HG02884 (cell line): Measurements from ENCODE around the gene BCAN.
"Not testable (repeated sequence)": the region's sequence is repeated elsewhere in the genome, so short reads cannot be mapped to it uniquely, and the experiment has no call there.

ENCODE experiments used
- ATAC-seq: cut with Tn5 transposase; IDR thresholded peaks from one replicate; pipeline ENCODE4 v1.9.1; 2021; ENCODE audit warnings: mild to moderate bottlenecking, moderate library complexity; ENCODE audit not compliant: unreplicated experiment

BCAN gene

DNA sequence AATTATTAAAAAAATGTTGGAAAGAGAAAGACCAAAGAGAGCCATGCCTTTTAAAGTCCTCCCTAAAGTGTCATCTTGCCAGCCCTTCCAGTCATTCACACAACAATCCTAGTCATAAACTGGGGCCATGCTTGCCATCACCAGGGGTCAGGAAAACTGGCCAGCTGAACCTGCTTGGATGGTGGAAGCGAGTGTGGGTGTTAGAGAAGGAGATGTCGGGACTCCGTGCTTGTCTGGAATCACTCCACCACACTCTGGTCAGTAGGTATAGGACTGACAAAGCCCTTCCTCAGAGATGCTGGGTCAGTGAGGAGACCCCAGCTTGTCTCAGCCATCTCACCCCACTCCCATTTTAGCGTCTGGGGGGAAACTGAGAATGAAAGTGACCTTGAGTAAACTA lies 26.0 kb upstream of the BCAN start:
- ATAC-seq = no peak

DNA sequence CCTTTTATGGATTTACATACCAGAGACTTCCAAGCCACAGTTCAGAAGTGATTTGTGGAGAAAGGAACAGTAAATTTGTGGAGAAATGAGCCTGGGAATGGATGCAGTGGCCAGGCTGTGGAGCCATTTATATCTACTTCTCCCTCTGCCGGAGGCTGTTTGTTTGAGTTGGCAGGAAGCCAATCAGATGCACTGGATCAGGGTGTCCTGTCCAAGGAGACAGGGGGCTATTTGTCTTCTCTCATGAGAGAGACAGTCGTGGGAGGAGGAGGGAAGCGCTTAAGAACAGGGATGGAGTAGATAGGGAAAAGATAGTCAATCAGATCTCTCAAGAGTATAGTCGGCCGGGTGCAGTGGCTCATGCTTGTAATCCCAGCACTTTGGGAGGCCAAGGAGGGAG lies 25.5 kb upstream of the BCAN start:
- ATAC-seq = no peak

DNA sequence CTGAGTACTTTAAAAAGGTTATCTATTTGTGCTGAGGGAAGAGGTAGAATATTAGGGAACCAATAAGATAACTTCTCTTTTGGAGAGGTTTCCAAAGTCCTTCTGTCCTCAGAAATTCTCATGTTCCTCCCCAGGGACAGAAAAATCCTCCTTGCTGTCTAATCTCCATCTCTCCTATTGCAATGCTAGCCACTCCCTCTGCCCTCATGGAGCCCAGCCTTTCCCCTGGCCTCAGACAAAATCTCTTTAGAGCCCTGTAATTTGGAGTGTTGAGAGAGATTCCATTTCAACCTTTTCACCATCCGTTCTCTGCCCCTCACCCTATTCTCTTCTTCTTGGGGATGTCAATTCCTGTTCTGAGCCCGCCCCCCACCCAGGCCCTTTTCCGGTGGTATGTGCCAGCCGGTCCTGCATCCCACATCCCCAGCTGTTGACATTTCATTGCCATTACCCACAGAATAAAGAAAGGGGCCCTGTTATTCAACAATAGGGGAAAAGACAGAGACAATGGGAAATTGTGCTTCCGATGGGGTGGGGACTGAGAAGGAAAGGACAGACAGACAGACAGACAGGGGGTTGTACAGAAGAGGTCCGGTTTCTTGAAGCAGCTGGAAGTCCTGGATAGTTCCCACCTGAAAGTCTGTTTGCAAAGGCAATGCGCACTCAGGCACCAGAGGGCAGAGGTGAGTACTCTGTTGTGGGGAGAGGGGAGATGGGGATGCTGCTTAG lies 22.9 kb upstream of the BCAN start, which contains the start of gene HAPLN2:
TSS of gene HAPLN2 (plus strand) at position 563 of the 729 bp plus-strand sequence. CDS start 4,076 bp downstream, outside the sequence.
- no peak for ATAC-seq

DNA sequence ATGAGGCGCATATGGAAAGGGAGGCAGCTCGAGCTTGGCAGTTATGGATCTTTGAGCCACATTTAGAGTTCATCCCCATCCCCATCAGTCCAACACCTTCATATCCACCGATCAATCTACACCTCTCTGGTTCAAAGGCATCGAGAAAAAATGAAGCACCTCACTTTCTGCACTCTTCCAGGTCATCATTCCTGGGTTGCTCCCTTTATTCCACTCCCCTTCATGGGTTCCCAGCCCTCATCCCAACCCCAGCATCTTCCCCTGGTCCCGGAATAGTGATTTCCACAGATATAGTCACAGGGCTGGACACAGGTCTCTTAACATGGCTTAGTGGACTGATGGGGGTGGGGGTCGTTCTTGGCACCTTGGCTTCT lies 22.3 kb upstream of the BCAN start:
- ATAC-seq = no peak

DNA sequence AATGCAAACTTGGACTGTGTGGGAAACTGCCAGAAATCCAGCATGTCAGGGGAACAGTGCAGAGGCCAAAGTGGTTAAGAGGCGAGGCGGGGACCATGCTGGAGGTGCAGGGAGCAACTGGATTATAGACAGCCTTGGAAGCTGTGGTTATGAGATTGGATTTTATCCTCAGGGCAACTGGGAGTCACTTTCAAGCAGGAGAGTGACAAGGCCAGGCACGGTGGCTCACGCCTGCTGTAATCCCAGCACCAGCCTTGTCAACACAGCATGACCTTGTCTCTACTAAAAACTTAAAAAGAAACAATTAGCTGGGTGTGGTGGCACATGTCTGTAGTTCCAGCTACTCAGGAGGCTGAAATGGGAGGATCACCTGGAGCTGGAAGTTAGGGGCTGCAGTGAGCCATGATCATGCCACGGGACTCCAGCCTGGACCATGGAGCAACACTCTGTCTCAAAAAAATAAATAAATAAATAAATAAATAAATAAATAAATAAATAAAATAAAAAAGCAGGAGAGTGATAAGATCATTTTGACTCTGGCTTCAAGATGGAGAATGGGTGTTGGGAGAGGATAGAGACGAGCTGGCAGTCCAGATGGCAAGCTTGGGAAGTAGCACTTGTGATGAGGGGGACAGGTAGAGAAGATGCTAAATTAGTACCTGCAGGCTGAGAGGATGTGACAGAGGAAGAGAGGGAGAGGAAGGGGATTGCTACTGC lies 19.2 kb upstream of the BCAN start:
- ATAC-seq = no peak

DNA sequence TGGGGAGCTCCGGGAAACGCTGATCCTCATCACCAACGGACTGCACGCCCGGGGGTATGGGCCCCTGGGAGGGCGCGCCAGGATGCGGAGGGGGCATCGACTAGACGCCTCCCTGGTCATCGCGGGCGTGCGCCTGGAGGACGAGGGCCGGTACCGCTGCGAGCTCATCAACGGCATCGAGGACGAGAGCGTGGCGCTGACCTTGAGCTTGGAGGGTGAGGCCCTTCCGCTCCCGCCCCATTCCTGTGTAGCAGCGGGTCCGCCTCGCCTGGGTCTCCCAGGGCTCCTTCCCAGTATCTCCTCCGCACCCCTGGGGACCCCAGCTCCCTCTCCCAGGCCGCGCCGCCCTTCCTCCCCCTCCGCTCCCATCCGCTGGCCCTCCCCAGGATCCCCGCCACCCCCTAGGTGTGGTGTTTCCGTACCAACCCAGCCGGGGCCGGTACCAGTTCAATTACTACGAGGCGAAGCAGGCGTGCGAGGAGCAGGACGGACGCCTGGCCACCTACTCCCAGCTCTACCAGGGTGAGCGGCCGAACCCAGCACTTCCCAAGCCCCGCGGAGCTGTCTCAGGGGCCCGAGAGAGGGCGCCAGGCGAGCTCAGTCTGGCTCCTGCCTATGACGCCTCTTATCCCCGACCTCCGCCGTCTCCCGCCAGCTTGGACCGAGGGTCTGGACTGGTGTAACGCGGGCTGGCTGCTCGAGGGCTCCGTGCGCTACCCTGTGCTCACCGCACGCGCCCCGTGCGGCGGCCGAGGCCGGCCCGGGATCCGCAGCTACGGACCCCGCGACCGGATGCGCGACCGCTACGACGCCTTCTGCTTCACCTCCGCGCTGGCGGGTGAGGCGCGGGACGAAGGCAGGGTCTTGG lies 17.7 kb upstream of the BCAN start:
- ATAC-seq = no peak

DNA sequence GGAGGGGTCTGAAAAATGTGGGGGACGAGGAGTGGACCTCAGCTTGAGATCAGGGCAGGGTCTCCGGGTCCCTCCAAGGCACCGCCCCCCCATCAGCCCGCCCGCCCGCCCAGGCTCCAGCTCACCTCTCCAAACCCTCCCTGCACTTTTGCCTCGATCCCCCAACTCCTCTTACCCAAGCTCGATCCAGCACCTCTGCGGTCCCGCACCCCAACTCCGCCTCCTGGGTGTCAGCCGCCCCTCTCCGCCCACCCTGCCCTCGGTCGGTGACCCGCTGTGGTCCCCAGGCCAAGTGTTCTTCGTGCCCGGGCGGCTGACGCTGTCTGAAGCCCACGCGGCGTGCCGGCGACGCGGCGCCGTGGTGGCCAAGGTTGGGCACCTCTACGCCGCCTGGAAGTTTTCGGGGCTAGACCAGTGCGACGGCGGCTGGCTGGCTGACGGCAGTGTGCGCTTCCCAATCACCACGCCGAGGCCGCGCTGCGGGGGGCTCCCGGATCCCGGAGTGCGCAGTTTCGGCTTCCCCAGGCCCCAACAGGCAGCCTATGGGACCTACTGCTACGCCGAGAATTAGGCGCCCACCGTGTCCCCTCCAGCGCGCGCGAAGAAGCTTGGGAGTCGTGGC lies 17.0 kb upstream of the BCAN start:
- ATAC-seq = no peak

DNA sequence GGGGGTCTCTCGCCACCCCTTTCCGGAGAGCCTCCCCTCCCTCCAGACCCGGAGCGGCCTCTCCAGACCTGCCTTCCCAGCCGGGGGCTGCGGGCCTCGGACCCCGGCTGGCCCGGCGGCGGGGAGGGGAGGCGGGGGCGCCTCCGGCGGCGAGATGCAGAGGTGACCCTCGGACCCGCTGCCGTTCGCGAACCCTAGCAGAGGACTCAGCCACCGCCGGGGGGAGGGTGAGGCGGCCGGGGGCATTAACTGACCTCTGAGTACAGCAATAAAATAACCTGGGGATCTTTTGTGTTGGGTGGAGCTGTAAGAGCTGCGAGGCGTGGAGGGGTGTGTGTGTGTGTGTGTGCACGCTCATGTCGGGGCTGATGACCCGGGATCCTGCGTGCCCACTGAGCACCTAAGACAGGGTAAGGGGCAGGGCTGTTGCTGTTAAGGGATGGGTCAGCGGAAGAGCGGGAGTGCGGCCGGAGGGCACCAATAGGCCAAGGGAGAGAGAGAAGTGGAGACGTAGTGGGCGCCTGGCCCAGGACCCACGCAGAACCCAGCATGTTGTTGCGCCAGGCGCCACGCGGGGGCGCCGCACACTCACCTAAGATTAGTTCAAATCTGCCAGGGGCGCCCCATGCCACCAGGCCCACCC lies 16.4 kb upstream of the BCAN start:
- no peak for ATAC-seq

DNA sequence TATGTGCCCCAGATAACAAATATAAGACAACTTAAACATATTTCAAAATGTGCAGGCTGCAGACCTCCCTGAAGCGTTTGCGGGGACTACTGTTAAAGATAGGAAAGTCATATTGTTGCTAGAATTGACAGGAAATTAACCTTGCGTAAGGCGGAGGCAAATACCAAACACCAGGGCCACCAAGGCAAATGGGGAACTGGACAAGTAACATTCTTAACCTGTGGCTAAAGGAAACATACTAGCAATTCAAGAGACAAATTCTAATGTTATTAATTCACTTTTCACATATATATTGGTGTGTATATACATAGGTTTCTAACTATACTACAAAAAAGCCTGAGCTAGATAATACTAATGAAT lies 15.9 kb upstream of the BCAN start:
- ATAC-seq = no peak

DNA sequence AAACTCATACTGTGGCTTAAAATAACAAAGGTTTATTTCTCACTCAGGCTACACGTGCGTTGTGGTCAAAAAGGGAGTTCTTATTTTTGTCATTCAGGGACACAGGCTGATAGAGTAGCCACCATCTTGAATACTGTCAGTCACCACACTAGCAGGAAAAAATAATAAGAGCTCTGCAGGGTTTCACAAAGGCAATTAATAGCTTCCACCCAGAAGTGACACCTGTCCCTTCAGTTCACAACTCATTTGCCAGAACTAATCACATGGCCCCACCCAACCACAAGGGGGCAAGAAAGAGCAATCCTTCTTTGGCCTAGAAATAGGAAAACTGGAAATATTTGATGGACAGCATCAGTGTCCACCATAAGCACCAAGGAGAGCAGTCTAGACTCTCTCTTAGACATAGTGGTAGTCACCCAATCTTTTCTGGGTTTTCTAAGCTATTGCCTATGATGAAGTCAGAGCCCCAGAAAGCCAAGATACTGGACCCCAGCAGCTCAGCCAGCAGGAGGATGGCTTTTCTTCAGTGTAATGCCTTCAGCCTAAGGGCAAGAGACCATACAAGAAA lies 14.5 kb upstream of the BCAN start:
- ATAC-seq = no peak

DNA sequence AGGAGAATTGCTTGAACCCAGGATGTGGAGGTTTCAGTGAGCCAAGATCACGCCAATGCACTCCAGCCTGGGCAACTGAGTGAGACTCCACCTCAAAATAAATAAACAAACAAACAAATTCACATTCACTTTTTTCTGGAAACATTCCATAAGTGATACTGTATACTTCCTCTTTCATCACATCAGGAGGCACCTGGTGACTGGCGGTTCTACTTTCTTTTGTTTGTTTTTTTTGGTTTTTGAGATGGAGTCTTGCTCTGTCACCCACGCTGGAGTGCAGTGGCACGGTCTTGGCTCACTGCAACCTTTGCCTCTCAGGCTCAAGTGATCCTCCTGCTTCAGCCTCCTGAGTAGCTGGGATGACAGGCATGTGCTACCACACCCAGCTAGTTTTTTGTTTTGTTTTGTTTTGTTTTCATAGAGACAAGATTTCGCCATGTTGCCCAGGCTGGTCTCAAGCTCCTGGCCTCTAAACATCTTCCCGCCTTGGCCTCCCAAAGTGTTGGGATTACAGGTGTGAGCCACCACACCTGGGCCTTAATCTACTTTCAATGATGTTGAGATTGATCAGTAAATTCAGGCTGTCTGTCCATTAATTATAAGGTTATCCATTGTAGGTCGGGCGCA lies 12.0 kb upstream of the BCAN start:
- ATAC-seq = no peak

DNA sequence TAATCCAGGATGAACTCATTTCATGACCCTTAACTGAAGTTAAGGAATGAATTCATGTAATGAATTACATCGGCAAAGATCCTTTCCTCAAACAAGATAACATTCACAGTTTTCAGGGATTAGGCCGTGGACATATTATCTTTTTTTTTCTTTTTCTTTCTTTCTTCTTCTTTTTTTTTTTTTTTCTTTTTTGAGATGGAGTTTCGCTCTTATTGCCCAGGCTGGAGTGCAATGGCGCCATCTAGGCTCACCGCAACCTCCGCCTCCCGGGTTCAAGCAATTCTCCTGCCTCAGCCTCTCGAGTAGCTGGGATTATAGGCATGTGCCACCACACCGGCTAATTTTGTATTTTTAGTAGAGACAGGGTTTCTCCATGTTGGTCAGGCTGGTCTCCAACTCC lies 10.8 kb upstream of the BCAN start:
- ATAC-seq = not testable (repeated sequence)

DNA sequence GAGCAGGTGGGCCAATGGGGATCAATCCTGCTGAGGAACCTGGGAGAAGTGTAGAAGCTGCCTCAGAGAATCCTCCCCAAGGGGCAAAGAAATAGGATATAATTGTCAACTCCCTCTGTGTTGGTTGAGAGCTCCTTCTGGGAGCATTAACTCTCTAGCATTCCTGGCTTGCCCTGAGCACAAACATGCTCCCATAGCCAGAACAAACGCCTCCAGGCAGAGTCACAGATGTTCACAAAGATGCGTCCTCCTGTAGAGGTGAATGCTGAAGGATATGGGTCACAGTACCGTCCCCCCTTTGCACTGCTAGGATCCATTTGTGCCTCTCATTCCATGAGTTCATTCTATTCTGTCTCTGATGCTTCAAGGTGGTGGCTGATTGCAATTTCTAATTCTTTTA lies 9.6 kb upstream of the BCAN start:
- no peak for ATAC-seq

DNA sequence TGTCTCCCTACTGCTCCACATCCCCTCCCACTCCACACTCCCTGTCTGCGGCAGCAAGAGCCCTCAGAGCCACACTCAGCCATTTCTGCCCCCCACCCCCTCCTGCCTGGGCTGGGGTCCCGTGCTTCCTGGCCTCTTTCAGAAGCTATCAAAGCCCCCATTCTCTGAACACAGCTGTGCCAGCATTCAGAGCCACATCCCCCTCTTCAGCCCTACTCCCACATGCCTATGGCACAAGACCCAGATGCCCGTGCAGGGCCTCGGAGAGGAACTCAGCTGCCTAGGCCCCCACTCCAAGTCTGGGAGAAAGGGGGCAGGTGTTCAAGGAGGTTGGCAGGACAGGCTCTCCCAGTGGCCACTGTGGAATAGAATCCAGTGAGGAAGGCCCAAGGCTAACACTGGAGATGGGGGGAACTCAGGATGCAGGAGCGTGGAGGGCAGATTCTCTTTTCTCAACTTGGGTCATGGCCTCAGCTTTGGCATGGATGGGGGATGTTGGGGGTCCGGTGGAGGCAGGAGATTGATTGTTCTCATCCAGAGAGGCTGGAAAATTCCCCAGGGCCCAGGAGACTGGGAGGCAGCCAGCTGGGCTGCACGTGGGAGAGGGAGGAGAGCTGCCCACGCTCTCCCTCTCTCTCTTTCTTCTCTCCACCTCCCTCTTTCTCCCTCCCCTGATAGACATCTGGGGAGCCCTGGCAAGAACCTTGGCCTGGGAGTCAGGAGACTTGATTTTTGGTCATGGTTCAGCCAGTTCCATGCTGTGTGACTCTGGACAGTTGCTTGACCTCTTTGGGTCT lies 3.5 kb upstream of the BCAN start:
- no peak for ATAC-seq

DNA sequence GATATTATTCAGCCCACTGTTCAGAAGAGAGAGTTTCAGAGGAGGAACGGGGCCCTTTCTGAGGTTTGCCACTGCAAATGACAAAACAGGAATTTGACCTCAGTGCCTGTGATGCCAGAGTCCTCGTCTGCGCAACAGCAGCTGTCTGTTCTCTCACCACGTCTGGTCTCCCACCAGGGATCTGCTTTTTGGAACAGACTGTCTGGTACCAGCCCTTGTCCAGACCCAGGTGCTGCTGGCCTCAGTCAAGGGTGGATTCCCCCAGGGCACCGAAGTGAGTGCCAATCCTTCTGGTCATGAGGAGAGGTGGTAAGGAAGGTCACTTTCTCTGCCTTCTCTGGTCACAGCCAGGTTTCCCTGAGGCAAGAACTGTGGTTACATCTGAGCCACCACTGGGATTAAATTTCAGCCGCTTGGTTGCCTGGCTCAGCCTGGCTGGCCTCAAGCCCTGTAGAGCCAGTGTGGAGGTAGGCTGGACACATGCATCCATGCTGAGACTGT lies 2.3 kb upstream of the BCAN start:
- ATAC-seq = no peak

DNA sequence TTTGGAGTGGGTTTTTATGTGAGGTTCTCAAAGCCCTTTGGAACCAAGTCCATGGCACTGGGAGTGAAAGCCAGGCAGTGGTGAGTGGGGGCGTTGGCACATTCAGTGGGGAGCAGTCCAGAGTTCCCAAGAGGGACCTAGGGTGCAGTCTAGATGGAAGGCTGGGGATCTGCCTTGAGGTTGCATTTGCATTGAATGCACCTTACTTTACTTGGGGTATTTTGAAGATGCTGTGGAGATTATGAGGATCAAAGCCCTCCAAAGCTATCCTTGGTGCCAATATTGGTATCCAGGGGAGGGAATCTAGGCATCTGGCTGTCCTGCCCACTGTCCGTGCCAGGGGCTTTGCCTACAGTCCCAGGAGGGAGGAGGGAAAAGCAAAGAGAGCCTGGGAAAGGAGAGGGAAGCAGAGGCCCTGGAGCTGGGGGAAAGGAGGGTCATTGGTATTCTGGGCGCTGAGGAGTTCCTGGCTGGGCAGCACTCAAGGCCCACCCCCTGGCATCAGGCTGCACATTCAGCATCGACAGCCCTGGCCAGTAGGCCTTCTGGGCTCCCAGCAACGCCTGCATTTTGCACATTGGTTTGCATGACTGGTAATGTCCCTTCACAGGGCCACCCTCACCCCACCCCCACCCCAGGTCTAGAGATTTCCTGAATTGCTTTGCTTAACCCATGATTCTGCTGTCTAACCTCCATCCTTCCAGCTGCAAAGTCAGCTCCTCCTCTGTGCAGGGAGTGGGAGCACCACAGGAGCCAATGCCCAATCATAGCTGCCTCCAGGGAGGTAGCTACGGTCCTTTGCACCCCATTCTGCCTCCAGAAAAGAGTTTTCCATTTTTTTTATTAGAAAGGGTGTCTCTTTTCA lies 843 bp upstream of the BCAN start:
- ATAC-seq = no peak

DNA sequence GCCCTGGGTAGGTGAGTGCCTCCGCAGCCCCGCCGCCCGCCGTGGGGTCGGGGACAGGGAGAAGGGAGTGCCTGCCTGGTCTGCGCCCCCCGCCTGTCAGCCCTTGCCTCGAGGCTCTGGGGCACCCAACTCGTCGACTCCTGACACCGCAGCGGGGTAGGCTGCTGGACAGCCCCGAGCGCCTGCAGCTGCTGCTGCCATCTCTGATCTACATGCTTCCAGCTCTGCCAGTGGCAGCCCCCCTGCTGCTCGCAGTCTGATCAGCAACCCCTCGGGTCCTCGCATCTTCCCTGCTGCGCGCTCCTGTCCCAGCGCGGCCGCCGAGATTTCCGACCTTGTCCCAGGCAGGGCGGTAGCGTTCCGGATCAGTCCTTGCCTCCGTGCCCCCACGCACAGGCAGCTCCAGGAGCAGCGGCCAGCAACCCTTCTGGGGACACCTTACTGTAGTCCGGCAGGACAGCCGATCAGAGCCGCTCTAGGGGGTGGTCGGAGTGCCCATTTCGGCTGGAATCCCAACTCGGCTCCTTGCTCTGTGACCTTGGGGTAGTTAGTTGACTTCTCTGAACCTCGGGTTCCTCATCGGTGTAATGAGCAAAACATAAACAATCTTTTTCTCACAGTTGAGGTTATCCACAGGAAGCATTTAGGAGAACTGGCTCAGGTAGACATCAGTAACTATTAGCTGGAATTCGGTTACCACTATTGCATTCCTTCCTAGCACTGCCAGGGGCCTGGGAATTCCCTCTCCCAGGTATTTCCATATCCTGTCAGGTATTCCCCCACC lies 540 bp downstream of the BCAN start:
- ATAC-seq = no peak
